Activated CD4-positive, alpha-beta memory T cell treated with anti-CD3 and anti-CD28 coated beads, Interleukin-2, amount 10 ng/mL, durations not matched to agents 7 days and 5 days (primary cell): ENCODE results near the gene CRNKL1. TPM values are rescaled to one million over a fixed set of nuclear protein-coding genes. Genes with fewer than 3 reads are reported as not detected.
"Not testable (repeated sequence)": the region's sequence is repeated elsewhere in the genome, so short reads cannot be mapped to it uniquely, and the experiment has no call there.

Experiments used
- CTCF ChIA-PET: fragments of 350-600 bp; sonication (Branson Sonifier 250); formaldehyde crosslinking; loops from one replicate; lab custom pipeline; 2021; ENCODE audit warnings: antibody characterized with exemption, inconsistent platforms; lab: Charles Lee
- POLR2A ChIA-PET: fragments of 350-600 bp; sonication (Branson Sonifier 250); formaldehyde crosslinking; loops from one replicate; lab custom pipeline; 2021; ENCODE audit warnings: antibody characterized with exemption; lab: Charles Lee
- DNase-seq: peaks from one replicate; pipeline ENCODE4 v3.0.0-alpha.2; 2020
- H3K27ac Mint-ChIP-seq: one replicate; pipeline ENCODE4 v1.8.0; 2021; ENCODE audit warnings: mild to moderate bottlenecking, mixed read lengths
- H3K27me3 Mint-ChIP-seq: one replicate; pipeline ENCODE4 v1.8.0; 2021; ENCODE audit warnings: mixed read lengths
- H3K36me3 Mint-ChIP-seq: one replicate; pipeline ENCODE4 v1.8.0; 2021; ENCODE audit warnings: low read depth, mixed read lengths
- H3K4me1 Mint-ChIP-seq: one replicate; pipeline ENCODE4 v1.8.0; 2021; ENCODE audit warnings: mixed read lengths
- H3K4me3 Mint-ChIP-seq: one replicate; pipeline ENCODE4 v1.8.0; 2021; ENCODE audit warnings: mild to moderate bottlenecking, mixed read lengths
- H3K9me3 Mint-ChIP-seq: one replicate; pipeline ENCODE4 v1.8.0; 2021; ENCODE audit warnings: mixed read lengths
- total RNA-seq, 2 experiments: library from RNA; stranded (reverse); gene quantifications; one replicate each; pipeline ENCODE4 v1.2.3, GENCODE V29; 2021

The CRNKL1 gene
- total RNA-seq, 2 experiments from 2014 or later = 20.4 to 21.8 TPM

DNA sequence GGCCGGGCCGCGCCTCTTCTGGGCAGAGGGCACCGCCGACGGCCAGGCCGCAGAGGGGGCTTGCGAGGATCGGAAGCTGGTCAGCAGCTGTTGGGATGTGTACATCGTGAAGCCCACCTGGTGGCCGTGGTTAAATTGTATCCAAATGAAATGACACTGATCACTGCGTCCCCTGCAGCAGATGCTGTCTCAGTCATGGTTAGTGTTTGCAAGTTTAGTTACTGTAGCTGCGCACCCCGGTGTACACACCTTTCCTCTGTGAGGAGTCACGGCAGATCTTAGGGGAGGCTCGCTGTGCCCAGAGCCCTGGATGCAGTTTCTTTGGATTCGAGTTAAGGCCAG, 34.5 kb downstream of the CRNKL1 start:
- peak overlapping the region; percentile 87 for H3K4me3 Mint-ChIP-seq
- H3K27me3 Mint-ChIP-seq = no peaks in the 10 kb centered on the region
- POLR2A ChIA-PET = interaction anchor here (1.2 to 3.6 kb wide), 5 partner anchors 9 to 81 kb away, joined by 3 to 43 read pairs (median 4); partner anchors contain the start of genes CFAP61 and CRNKL1
- CTCF ChIA-PET = interaction anchor here (1.3 to 3.1 kb wide), 4 partner anchors 10 to 34 kb away, joined by 3 to 33 read pairs (median 6); partner anchors contain the start of genes CFAP61 and CRNKL1
- peak; percentile 32 for DNase-seq
- H3K36me3 Mint-ChIP-seq = peaks cover 24% of the 10 kb centered on the region
- no peaks in the 10 kb centered on the region for H3K9me3 Mint-ChIP-seq
- peak overlapping the region; percentile 68 for H3K27ac Mint-ChIP-seq
- H3K4me1 Mint-ChIP-seq = peaks cover 59% of the 10 kb centered on the region

DNA sequence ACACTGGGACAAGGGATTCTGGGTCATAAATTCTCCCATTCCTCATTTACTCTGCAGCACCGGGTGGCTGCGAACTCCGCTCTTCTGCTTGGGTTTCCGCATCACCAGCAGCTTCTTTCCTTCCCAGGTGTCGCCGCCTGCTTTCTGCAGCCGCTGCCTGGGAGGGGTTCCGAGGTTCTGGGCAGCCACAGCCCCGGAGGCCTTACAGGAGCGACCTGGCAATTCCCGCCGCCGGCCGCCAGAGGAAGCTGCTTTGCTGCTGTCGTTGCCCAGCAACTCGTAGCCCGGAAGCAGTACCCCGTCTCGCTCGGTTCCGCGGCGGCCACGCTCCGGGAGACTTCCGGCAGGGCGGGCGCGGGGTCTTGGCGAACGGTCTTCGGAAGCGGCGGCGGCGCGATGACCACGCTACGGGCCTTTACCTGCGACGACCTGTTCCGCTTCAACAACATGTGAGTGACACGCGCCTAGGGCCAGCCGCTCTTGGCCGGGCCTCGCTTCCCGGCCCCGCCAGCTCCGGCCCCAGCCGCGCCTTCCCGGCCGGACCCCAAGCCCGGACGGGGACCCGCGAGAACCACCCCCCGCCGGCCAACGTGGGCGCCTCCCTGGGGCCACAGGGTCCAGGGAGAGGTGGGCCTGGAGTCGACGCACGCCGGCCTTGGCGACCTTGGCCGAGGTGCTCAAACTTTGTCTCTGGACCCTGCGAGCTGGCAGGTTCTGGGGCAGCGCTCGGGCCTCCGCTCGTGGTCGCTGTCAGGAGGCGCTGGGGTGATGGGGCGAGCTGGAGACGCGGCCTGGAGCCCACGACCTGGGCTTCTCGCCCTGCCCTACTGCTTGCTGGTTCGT, 35.0 kb downstream of the CRNKL1 start, which contains the start of gene NAA20:
TSS of gene NAA20 (plus strand) at position 362 of the 843 bp plus-strand sequence. CDS start at position 397, 35 bp downstream.
- no peaks in the 10 kb centered on the region for H3K9me3 Mint-ChIP-seq
- H3K27me3 Mint-ChIP-seq = peaks cover 2% of the 10 kb centered on the region
- peaks cover 24% of the 10 kb centered on the region for H3K36me3 Mint-ChIP-seq
- peak; percentile 91 for DNase-seq
- peaks cover 53% of the 10 kb centered on the region for H3K4me1 Mint-ChIP-seq
- peak within 1 kb of the TSS; percentile 87 for H3K4me3 Mint-ChIP-seq
- peak within 1 kb of the TSS; percentile 75 for H3K27ac Mint-ChIP-seq
- ChIA-PET CTCF (interaction anchor here (1.3 to 3.1 kb wide), 5 partner anchors 11 to 84 kb away, joined by 3 to 33 read pairs (median 4); partner anchors contain the start of genes CFAP61 and CRNKL1), POLR2A (interaction anchor here (1.1 to 3.6 kb wide), 6 partner anchors 9 to 34 kb away, joined by 3 to 43 read pairs (median 4); partner anchors contain the start of genes CFAP61 and CRNKL1)

DNA sequence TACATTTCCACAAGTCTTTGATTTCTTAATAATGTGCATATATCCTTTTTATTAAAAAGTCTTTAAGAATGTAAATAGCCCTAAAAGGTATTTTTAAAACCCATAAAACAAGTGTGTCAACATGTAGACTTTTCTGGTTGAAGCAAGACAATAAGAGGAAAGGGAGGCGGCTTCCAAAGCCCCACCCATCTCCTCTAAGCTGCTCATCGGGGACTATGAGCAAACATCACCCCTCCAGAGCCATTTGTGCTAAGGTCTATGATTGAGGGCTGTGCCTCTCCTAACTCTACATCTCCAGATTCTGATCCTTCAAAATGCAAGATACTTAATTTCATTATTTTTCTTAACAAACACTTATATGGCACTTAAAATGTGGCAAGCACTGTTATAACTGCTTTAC, 37.6 kb downstream of the CRNKL1 start:
- H3K36me3 Mint-ChIP-seq = peaks cover 16% of the 10 kb centered on the region
- DNase-seq = no peak
- no peaks in the 10 kb centered on the region for H3K9me3 Mint-ChIP-seq
- peaks cover 30% of the 10 kb centered on the region for H3K4me1 Mint-ChIP-seq
- CTCF ChIA-PET = no interaction called here
- peaks cover 14% of the 10 kb centered on the region for H3K27me3 Mint-ChIP-seq
- POLR2A ChIA-PET = interaction anchor here (0.9 to 3.6 kb wide), 2 partner anchors 12 to 38 kb away, joined by 4 to 15 read pairs; partner anchors contain the start of genes CFAP61 and CRNKL1
- no peak overlapping the region for H3K27ac Mint-ChIP-seq
- H3K4me3 Mint-ChIP-seq = no peak overlapping the region

DNA sequence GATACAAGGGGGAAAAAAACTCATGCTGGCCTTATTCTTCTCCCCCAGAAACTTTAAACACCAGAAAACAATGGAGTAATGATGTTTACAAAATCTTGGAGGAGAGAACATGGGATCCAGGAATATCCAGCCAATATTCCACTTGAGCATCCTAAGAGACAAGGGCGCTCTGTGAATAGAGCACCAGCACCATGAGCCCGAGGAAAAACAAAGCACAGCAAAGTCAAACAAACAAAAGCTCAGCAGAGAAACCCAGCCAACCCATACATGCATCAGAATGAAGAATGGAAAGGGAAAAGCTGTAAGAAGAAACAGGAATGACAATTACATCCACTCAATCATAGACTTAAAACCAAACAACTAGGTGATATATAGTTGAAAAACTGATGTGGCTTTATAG, 39.7 kb downstream of the CRNKL1 start:
- H3K27ac Mint-ChIP-seq = no peak overlapping the region
- no peak overlapping the region for H3K4me3 Mint-ChIP-seq
- H3K9me3 Mint-ChIP-seq = no peaks in the 10 kb centered on the region
- CTCF ChIA-PET = no interaction called here
- H3K27me3 Mint-ChIP-seq = peaks cover 20% of the 10 kb centered on the region
- POLR2A ChIA-PET = no interaction called here
- no peak for DNase-seq
- no peaks in the 10 kb centered on the region for H3K36me3 Mint-ChIP-seq
- H3K4me1 Mint-ChIP-seq = peaks cover 10% of the 10 kb centered on the region

DNA sequence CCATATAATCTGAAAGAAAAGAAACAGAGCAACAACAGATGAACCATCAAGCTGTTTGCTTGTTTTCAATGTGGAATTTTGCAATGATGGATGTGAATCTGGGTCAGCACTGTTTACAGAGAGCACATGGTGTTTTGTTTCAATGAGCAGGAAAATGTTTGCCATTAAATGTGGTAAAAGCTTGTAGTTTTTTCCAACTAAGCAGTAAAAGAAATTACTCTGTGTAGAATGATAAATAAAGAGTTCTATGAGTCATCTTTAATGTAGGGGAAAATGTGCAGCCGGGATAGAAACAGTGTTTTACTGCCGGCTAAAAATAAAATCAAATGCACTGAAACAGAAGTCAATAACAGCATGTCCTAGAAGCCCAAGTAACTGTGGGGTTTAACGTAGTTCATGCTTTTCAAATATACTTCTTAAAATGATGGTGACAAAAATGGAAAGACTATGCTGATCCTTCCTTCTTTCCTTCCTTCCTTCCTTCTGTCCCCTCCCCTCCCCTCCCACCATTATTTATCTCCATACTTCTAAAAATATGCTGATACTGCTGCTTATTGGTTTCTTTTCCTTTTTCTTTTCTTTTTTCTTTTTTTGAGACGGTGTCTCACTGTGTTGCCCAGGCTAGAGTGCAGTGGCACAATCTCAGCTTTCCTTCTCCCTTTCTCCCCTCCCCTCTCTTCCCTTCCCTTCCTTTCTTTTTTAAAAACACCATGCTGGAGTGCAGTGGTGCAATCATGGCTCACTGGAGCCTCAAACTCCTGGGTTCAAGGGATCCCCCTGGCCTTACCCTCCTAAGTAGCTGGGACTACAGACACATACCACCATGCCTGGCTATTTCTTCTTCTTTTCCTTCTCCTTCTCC, 41.4 kb downstream of the CRNKL1 start:
- Mint-ChIP-seq H3K27ac (no peak overlapping the region), H3K27me3 (peaks cover 22% of the 10 kb centered on the region), H3K4me3 (no peak overlapping the region), H3K4me1 (peaks cover 2% of the 10 kb centered on the region), H3K9me3 (no peaks in the 10 kb centered on the region), H3K36me3 (no peaks in the 10 kb centered on the region)
- CTCF ChIA-PET = no interaction called here
- DNase-seq = no peak
- POLR2A ChIA-PET = no interaction called here

DNA sequence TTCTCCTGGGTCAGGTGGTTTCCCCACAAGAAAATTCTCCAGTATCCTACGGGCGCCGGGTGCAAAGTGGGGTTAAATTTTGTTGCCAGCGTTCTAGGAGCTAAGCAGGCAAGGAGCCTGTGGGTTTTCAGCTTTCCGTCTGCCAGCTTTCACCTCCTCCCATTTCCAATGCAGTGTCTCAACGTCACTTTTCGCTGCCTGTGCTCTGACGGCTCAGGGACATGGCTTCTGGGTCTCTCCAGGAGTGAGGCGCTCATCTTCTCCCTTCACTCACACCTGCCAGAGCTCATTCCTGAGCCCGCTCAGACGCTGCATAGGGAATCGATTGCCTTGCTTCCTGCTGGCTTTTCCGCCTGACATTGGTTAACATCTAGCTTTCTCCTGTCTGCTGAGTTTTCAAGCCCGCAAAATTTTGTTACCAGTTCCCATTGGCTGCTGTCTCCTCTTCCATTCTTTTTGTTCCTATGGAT, 42.4 kb downstream of the CRNKL1 start:
- no peak overlapping the region for H3K4me3 Mint-ChIP-seq
- ChIA-PET CTCF (no interaction called here), POLR2A (no interaction called here)
- no peaks in the 10 kb centered on the region for H3K9me3 Mint-ChIP-seq
- no peaks in the 10 kb centered on the region for H3K36me3 Mint-ChIP-seq
- DNase-seq = no peak
- peaks cover 2% of the 10 kb centered on the region for H3K4me1 Mint-ChIP-seq
- H3K27ac Mint-ChIP-seq = no peak overlapping the region
- H3K27me3 Mint-ChIP-seq = peaks cover 25% of the 10 kb centered on the region

DNA sequence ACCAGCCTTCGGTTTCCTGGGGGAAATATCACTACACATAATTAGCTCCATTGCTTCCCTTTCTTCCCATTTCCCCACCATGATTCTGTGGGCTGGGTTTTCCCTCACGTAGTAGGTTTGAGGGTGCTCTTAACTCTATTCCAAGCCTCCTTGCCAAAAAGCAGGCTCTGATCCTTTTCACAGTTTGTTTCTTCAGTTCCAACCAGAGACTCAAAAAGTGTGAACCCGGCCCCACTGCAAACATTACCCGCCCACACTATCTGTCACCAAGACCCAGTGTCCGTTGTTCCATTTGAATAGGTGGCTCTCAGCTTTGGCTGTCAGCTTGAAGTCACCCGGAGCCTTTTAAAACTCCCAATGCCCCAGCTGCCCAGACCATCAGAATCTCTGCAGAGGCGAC, 46.9 kb downstream of the CRNKL1 start:
- H3K27me3 Mint-ChIP-seq = peaks cover 40% of the 10 kb centered on the region
- POLR2A ChIA-PET = no interaction called here

DNA sequence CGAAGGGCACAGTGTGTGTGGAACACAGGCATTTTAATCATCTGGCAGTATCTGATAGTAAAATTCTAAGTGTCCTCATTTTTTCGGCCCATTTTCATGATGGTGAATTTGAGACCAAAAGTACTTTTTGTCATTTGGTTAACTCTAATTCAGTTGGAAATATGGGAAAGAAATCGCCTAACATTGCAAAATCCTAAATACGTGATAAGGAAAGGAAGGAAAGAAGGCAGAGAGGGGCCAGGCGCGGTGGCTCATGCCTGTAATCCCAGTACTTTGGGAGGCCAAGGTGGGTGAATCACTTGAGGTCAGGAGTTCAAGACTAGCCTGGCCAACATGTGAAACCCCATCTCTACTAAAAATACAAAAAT, 48.3 kb downstream of the CRNKL1 start:
- H3K4me1 Mint-ChIP-seq, H3K4me3 Mint-ChIP-seq, H3K9me3 Mint-ChIP-seq, POLR2A ChIA-PET, H3K36me3 Mint-ChIP-seq, DNase-seq, H3K27ac Mint-ChIP-seq: not testable (repeated sequence)
- H3K27me3 Mint-ChIP-seq = peaks cover 35% of the 10 kb centered on the region
- CTCF ChIA-PET = interaction anchor here (0.7 to 1.0 kb wide), 2 partner anchors 11 to 67 kb away, joined by 3 read pairs; no protein-coding TSS in a partner anchor

More for the DNA sequence above, 46.9 kb downstream of the CRNKL1 start:
- peaks cover 9% of the 10 kb centered on the region for H3K4me1 Mint-ChIP-seq
- CTCF ChIA-PET = no interaction called here
- no peaks in the 10 kb centered on the region for H3K9me3 Mint-ChIP-seq
- H3K27ac Mint-ChIP-seq = no peak overlapping the region
- no peaks in the 10 kb centered on the region for H3K36me3 Mint-ChIP-seq
- no peak overlapping the region for H3K4me3 Mint-ChIP-seq
- no peak for DNase-seq

DNA sequence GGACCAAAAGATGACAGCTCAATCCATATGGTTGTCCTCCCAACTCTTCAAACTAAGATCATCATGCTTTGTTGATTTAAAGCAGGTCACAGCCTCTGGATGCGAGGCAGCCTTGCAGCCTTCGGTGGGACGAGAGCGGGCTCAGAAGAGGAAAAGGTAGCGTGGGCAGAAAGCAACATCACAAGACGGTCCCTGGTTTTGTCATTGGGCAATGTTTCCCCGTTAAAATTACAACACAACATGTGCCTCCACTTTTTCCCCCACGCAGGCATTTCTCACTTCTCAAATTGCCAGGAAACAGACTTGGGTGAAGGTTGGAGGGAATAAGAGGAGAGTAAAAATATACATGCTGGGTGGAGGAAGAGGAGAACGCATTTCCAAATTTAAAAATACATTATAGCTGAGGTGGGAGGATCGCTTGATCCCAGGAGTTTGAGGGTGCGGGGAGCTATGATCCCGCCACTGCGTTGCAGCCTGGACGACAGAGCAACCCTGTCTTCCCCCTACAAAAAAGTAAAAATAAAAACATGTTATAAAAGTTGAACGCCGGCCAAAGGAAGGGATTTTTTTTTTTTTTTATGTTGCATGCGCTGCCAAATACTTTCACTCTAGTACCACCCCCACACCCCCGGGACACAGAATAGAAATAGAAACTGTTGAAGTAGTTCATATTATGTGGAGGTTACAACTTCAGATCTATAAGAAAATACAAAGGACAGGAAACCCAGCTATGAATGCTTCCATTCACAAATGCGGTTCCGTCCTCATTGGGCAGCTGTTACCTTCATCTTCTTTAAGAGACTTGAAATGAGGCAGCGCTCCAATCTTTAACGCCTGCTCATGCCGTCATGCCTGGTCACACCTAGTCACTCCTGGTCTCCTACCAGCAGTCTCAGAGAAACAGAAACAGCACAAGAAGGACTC, 49.0 kb downstream of the CRNKL1 start:
- no peaks in the 10 kb centered on the region for H3K36me3 Mint-ChIP-seq
- POLR2A ChIA-PET = interaction anchor here (1.3 kb wide), 1 partner anchor 14 kb away, joined by 3 read pairs; the partner anchor contains the start of gene NAA20
- H3K27me3 Mint-ChIP-seq = peaks cover 32% of the 10 kb centered on the region
- CTCF ChIA-PET = interaction anchor here (0.7 to 1.0 kb wide), 3 partner anchors 9 to 68 kb away, joined by 3 read pairs; no protein-coding TSS in a partner anchor
- no peak overlapping the region for H3K27ac Mint-ChIP-seq
- no peaks in the 10 kb centered on the region for H3K9me3 Mint-ChIP-seq
- DNase-seq = no peak
- H3K4me1 Mint-ChIP-seq = peaks cover 9% of the 10 kb centered on the region
- H3K4me3 Mint-ChIP-seq = no peak overlapping the region

DNA sequence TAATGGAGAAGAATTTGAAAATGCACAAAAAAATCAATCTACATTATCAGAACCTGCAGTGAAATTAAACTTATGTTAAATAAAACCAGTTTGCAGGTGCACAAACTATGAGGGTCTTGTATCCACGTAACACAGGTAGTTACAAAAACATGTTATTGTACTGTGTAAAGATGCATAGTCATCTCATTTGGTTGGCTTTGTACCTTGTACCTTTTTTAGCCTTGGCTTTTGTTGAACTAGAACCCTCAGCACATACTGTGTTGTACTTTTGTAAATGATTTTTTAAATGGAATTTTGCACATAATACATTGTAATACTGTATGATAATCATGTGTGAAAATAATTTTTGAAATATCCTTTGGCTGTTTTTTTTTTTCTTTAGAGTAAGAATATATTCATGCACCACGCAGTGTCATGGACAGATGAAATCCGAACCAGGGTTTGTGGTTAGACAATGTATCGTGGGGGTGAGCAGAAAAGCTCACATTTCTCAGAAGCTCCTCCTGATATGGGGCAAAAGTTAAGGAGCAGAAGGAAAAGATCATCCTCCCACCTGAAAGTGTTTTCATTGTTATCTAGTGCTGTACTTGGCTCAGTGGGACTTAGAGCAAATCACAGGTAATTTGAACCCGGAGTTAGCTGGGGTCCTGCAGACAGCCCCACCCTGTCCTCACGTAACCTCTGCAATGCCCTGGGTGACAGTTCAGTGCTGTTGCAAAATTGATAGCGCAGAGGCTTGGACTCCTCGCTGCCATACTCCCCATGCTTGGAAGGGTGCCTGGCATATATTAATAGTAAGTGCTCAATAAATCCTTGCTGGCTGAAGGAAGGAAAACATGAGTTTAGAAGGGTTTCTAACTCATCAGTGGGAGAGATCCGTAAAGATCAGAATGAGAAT, 49.9 kb downstream of the CRNKL1 start:
- CTCF ChIA-PET = interaction anchor here (0.7 kb wide), 1 partner anchor 8 kb away, joined by 3 read pairs; no protein-coding TSS in a partner anchor
- Mint-ChIP-seq H3K4me3 (no peak overlapping the region), H3K9me3 (no peaks in the 10 kb centered on the region), H3K36me3 (no peaks in the 10 kb centered on the region), H3K27me3 (peaks cover 28% of the 10 kb centered on the region), H3K27ac (no peak overlapping the region), H3K4me1 (peaks cover 9% of the 10 kb centered on the region)
- no peak for DNase-seq
- POLR2A ChIA-PET = interaction anchor here (1.3 kb wide), 1 partner anchor 15 kb away, joined by 3 read pairs; the partner anchor contains the start of gene NAA20
